ENCODE data around the gene GFPT1.
"Not testable (repeated sequence)": the region's sequence is repeated elsewhere in the genome, so short reads cannot be mapped to it uniquely, and the experiment has no call there.

Gene GFPT1

GRCh38 chr2:69383176-69383812 lies 3.7 kb downstream of the GFPT1 start:
- DNase-seq: no peak

GRCh38 chr2:69382547-69382946 lies 4.5 kb downstream of the GFPT1 start:
- no peak for DNase-seq

GRCh38 chr2:69381337-69381737 lies 5.7 kb downstream of the GFPT1 start:
- DNase-seq: peak; percentile 31

- DNase-seq: no peak
Measured at GRCh38 chr2:69380072-69380917, 6.7 kb downstream of the GFPT1 start.

GRCh38 chr2:69376403-69376802 lies 10.6 kb downstream of the GFPT1 start:
- no peak for DNase-seq

- DNase-seq: no peak
Measured at GRCh38 chr2:69375494-69376353, 11.3 kb downstream of the GFPT1 start.

- no peak for DNase-seq
Measured at GRCh38 chr2:69372767-69373166, 14.3 kb downstream of the GFPT1 start.

GRCh38 chr2:69369802-69370201 lies 17.2 kb downstream of the GFPT1 start:
- no peak for DNase-seq

GRCh38 chr2:69368588-69368987 lies 18.4 kb downstream of the GFPT1 start:
- DNase-seq: no peak

GRCh38 chr2:69359371-69359770 lies 27.7 kb downstream of the GFPT1 start:
- DNase-seq: no peak

- DNase-seq: no peak
Measured at GRCh38 chr2:69358914-69359313, 28.1 kb downstream of the GFPT1 start.

- DNase-seq: no peak
Measured at GRCh38 chr2:69356471-69356870, 30.6 kb downstream of the GFPT1 start.

- DNase-seq: not testable (repeated sequence)
Measured at GRCh38 chr2:69354976-69355375, 32.1 kb downstream of the GFPT1 start.

GRCh38 chr2:69353360-69353759 lies 33.7 kb downstream of the GFPT1 start:
- DNase-seq: no peak

- no peak for DNase-seq
Measured at GRCh38 chr2:69348781-69349180, 38.2 kb downstream of the GFPT1 start.

- DNase-seq: peak; percentile 8
Measured at GRCh38 chr2:69345434-69345833, 41.6 kb downstream of the GFPT1 start.

- no peak for DNase-seq
Measured at GRCh38 chr2:69344305-69344704, 42.7 kb downstream of the GFPT1 start.

- no peak for DNase-seq
Measured at GRCh38 chr2:69340101-69340775, 46.8 kb downstream of the GFPT1 start.

- DNase-seq: no peak
Measured at GRCh38 chr2:69335311-69335710, 51.7 kb downstream of the GFPT1 start.

GRCh38 chr2:69333352-69333751 lies 53.7 kb downstream of the GFPT1 start:
- DNase-seq: no peak

- no peak for DNase-seq
Measured at GRCh38 chr2:69330781-69331180, 56.2 kb downstream of the GFPT1 start.

GRCh38 chr2:69322631-69323030 lies 64.4 kb downstream of the GFPT1 start:
- DNase-seq: no peak

- no peak for DNase-seq
Measured at GRCh38 chr2:69316550-69316949, 70.5 kb downstream of the GFPT1 start.
